ENCODE data around the gene INTS1. TPM values are rescaled to one million over a fixed set of nuclear protein-coding genes. Genes with fewer than 3 reads are reported as not detected.

INTS1 gene
- total RNA-seq, 1 donor from 2014 or later, result 80.7 TPM

DNA sequence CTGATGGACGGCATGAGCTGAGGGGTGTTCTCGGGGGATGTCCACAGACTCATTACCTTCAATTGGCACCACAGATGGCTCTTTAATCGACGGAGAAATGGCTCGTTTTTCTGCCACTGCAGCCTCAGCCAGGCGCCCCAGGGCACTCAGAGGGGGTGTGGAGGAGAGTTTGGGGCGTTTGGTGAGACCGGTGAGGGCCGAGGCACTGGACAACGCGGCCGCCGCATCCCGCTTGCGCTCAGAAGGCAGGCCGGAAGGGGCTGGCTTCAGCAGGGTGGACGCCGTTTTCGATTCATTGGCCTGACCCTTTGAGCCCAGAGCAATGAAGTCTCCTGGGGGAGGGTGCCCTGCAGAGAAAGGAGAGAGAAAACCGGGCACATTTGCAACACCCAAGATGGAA is 1.3 kb downstream of the INTS1 start:
- intact Hi-C loops (cut with DNase I), result no loop called here
- TF ChIP-seq, protein P1, sequence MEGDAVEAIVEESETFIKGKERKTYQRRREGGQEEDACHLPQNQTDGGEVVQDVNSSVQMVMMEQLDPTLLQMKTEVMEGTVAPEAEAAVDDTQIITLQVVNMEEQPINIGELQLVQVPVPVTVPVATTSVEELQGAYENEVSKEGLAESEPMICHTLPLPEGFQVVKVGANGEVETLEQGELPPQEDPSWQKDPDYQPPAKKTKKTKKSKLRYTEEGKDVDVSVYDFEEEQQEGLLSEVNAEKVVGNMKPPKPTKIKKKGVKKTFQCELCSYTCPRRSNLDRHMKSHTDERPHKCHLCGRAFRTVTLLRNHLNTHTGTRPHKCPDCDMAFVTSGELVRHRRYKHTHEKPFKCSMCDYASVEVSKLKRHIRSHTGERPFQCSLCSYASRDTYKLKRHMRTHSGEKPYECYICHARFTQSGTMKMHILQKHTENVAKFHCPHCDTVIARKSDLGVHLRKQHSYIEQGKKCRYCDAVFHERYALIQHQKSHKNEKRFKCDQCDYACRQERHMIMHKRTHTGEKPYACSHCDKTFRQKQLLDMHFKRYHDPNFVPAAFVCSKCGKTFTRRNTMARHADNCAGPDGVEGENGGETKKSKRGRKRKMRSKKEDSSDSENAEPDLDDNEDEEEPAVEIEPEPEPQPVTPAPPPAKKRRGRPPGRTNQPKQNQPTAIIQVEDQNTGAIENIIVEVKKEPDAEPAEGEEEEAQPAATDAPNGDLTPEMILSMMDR (IDR thresholded peaks at IDR 0.05), result no peak
- H3K27ac ChIP-seq, result no peak overlapping the region
- H3K4me1 ChIP-seq, result peaks cover 10% of the 10 kb centered on the region in 2 donors
- no peak for DNase-seq (ENCODE audit: low spot score in 2 of 2)
- peak overlapping the region; percentile 79 to 93 for H3K4me3 ChIP-seq
- H3K27me3 ChIP-seq, result no peaks in the 10 kb centered on the region
- peaks cover 47 to 50% of the 10 kb centered on the region in 2 donors for H3K36me3 ChIP-seq
- no peaks in the 10 kb centered on the region for H3K9me3 ChIP-seq

DNA sequence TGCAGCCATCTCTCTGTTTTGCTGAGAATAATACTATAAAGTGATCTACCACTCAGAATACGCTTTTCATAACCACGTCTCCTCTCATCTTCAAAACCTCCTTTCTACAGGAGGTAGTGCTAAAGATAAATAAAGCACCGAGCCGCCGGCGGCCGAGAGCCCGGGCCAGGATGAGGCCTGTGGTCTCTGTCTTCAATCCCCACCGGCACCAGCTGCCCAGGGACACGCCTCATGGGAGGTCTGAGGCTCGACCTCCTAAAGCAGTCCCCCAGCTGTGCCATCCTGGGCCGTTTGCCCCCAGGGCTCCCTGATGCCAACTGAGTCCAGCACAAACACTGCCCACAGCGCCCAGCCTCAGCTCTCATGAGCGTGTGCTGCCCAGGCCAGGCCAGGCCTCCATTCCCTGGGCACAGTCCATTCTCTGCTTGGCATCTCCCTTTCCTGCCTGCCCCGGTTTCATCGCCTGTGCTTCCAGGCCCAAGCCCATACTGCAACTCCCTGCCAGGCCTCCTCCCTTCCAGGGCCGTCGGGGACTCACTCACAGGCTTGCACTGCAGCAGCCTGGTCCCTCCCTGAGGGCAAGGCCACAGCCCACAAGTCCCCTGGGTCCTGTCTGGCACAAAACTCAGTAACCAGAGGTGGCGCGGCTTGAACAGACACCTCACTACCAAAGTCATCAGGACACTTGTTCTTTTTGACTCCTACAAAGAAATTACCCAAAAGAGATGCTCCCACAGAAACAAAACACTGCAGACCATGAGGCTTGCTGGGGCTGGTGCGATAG is 2.5 kb downstream of the INTS1 start:
- Histone ChIP-seq H3K9me3 (no peaks in the 10 kb centered on the region), H3K27me3 (no peaks in the 10 kb centered on the region), H3K36me3 (peaks cover 56 to 61% of the 10 kb centered on the region in 2 donors), H3K4me1 (peaks cover 10% of the 10 kb centered on the region in 2 donors), H3K27ac (no peak overlapping the region), H3K4me3 (no peak overlapping the region)
- intact Hi-C loops (cut with DNase I), result no loop called here
- TF ChIP-seq, protein P1 (IDR thresholded peaks at IDR 0.05), result no peak
- no peak for DNase-seq (ENCODE audit: low spot score in 2 of 2)

DNA sequence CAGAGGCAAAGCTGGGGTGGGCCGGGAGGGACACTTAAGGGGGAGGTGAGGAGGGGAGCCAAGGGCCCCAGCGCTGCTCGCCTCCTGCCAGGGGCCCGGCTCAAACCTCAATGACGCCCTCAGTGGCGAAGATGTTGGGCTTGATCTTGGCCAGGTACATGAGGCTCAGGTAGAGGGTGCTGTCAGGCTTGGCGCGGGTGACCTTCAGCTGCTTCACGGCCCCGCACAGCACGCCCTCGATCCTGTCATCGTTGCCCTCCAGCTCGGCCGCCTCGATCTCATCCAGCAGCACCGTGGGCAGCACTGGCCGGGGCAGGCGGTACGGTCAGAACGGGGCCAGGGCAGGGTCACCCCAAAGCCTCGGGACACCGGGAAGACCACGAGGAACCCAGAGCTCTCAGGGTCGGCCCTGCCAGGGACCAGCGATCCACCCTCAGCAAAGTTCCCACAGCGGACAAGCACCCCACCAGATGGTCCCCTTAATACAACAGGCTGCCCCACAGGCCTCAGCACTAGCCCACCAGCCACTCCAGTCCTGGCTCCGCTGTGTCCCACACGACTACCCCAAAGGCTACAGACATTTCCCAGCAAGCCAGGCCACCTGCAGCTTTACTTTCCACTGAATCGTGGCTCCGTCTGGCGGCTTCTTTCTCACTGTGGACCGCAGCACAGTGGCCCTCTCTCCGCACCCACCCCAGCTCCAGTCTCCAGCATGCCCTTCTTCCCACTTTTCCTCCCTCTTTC is 4.0 kb downstream of the INTS1 start:
- DNase-seq (ENCODE audit: low spot score in 2 of 2), result no peak
- no peak overlapping the region for H3K4me3 ChIP-seq
- H3K4me1 ChIP-seq, result peaks cover 10% of the 10 kb centered on the region in 2 donors
- no peak overlapping the region for H3K27ac ChIP-seq
- no peaks in the 10 kb centered on the region for H3K9me3 ChIP-seq
- peaks cover 65 to 76% of the 10 kb centered on the region in 2 donors for H3K36me3 ChIP-seq
- no peaks in the 10 kb centered on the region for H3K27me3 ChIP-seq
- TF ChIP-seq, protein P1 (IDR thresholded peaks at IDR 0.05), result no peak
- intact Hi-C loops (cut with DNase I), result no loop called here

DNA sequence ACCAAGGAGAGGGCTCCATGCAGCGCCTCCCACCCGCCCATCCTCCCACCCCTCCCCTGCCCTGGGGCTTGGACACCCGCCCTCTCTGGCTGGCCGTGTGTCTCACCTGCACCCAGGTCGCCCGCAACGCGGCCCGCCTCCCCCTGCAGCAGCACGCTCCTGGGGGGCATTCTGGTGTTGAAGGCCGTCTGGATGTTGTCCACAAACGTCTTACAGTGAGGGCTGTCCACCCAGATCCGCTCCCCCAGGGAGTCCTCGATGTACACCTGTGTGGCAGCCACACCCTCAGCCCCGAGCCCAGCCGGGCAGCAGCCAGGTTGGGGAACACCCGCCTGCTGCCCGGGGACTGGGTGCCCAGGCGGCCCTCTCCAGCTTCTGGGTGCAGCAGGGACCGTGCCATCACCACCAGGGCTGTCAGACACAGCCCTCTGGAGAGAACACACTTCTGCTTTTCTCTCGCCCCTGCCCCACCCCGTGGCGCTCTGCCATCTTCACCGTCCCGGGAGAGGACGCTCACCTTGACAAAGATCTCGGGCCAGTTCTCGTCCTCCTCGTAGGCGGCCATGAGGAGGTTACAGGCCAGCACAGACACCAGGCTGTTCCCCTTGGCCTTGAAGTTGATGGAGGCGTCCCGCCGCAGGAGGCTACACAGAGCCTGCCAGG is 4.7 kb downstream of the INTS1 start:
- DNase-seq (ENCODE audit: low spot score in 2 of 2), result no peak
- Histone ChIP-seq H3K27ac (no peak overlapping the region), H3K36me3 (peaks cover 72 to 83% of the 10 kb centered on the region in 2 donors), H3K4me3 (no peak overlapping the region), H3K27me3 (no peaks in the 10 kb centered on the region), H3K4me1 (peaks cover 10% of the 10 kb centered on the region in 2 donors), H3K9me3 (no peaks in the 10 kb centered on the region)
- TF ChIP-seq, protein P1 (IDR thresholded peaks at IDR 0.05), result no peak
- intact Hi-C loops (cut with DNase I), result no loop called here

DNA sequence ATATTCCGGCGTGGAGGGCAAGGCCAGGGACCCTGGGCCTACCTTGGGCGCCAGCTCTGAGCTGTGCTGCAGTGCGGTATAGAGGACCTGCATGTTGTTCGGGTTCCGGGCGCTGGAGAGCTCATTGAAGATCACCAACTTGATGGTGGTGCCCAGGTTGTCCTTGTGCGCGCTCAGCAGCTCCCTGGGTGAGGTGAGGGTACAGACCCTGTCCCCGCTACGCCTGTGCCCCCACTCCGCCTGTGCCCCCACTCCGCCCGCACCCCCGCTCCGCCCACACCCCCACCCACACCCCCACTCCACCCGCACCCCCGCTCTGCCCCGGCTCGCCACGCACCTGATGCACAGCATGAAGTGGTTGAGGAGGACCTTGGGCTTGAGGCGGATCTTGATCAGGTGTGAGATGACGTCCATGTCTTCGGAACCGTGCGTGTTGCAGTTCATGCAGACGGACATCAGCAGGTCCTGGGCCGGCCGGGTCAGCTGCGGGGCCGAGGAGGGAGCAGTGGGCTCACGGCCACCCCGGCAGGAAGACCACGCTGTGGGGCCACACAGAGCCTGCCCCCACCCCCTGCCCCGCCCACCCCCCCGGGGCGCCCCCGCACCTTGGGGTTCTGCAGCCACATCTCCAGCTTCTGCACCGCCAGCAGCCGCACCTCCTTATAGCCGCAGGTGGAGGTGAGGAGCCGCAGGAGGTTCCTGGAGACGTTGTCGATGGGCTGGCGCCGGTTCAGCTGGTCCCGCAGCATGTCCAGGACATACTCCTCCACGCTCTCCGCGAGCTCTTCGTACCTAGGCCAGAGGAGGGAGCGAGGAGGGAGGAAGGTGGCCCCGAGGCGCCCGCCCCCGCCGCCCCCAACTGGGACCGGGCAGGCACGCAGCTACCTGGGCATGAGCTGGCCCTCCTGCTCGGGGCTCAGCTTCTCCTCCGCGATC is 5.6 kb downstream of the INTS1 start:
- no peak overlapping the region for H3K4me3 ChIP-seq
- intact Hi-C loops (cut with DNase I), result no loop called here
- H3K27ac ChIP-seq, result no peak overlapping the region
- no peaks in the 10 kb centered on the region for H3K27me3 ChIP-seq
- H3K9me3 ChIP-seq, result no peaks in the 10 kb centered on the region
- no peak for DNase-seq (ENCODE audit: low spot score in 2 of 2)
- H3K4me1 ChIP-seq, result peaks cover 9 to 10% of the 10 kb centered on the region in 2 donors
- TF ChIP-seq, protein P1 (IDR thresholded peaks at IDR 0.05), result no peak
- peaks cover 81 to 92% of the 10 kb centered on the region in 2 donors for H3K36me3 ChIP-seq
